GM04504 (cell line): ENCODE results near the gene UNC13D.
"Not testable (repeated sequence)": the region's sequence is repeated elsewhere in the genome, so short reads cannot be mapped to it uniquely, and the experiment has no call there.

Experiments
- DNase-seq: peaks from one replicate; pipeline ENCODE4 v3.0.0-alpha.2; 2012; ENCODE audit warnings: low read depth

UNC13D gene

DNA sequence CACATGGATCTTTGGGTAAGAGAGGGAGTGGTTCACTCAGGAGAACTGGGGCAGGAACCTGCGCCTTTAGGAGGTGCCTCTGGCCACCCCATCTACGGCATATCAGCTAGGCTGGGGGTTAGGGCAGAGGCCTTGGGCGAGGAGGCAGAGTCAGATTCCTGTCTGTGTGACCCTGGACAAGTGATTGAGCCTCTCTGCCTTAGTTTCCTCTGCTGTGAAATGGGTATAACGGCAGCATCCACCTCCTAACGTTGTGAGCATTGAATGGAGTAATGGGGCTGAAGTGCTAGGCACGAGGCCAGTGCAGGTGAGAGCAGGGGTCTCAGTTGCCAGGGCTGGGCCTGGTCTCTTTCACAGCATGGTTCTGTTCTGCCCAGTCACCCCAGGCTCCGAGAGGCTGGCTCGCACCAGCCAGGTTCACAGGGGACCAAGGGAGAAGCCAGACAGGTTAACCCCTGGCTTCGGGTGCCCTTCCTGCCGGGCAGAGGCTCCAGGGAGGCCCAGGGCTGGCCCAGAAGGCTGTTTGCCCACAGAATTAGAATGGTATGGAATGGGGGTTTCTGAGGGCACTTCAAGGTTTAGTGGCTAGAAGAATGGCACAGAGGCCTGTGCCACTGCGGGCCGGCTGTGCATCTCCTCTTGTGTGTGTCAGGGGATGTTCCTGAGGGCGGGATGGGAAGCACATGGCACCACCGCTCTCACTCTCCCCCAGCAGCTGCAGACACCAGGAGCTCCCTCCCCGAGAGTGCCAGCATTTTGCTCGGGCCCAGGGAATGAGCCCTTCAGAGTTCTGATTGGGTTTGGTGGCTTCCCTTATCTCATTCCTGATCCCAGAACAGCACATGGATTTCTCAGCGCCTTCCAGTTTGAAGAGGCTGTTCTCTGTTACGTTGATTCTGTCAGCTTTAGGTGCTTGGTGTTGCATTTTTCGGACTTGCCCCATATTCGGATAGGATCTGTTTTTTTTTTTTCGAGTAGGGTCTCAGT, 23.8 kb downstream of the UNC13D start:
- no peak for DNase-seq

DNA sequence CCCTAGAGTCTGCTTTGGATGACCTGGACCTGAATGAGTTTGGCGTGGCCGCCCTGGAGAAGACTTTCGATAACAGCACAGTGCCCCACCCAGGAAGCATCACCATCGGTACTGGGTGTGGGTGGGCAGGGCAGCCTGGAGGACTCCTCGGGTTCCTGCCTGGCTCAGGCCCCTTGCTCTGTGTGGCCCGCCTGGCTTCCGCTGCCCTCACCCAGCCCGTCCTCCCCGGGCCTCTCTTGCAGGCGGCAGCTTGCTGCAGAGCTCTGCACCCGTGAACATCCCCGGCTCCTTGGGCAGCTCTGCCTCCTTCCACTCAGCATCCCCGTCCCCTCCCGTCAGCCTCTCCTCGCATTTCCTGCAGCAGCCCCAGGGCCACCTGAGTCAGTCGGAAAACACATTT, 24.5 kb downstream of the UNC13D start:
- DNase-seq = no peak

DNA sequence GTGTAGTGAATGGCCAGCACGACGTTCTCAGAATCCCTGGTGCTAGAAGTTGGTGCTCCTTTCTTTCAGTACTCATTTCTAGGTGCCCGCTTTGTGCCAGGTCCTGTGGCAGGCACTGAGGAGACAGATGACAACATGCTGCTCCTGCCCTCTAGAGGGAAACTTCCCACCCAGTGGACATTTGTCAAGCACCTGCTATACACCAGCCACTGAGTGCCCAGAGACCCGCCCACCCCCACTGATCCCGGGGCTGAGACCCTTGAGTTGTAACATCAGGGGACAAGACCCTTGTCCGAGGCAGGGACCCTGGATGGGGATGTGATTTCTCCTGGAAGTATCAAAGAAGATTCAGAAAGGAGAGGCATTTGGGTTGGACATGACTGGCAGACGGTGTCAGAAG, 25.1 kb downstream of the UNC13D start:
- no peak for DNase-seq

DNA sequence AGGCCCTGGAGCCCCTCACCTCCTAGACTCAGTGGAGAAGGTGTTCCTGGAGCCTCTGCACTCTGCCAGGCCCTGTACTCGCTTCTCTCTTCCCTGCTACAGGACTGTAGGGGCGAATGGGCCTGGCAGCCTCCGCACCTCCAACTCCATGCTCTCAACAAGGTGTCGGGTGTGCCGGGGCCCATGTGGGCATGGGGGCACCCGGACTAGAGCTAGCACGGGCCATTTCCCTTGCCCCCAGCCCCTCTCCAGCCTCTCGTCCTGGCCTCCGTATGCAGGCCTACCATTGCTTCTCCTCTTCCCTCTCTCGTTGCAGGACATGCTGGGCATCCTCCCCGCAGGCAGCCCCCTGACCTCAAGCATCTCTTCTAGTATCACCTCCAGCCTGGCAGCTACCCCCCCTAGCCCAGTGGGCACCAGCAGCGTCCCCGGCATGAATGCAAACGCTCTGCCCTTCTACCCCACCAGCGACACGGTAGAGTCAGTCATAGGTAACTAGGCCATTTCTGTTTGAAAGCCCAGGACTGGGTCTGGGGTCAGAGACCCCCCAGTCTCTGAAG, 25.8 kb downstream of the UNC13D start:
- no peak for DNase-seq

DNA sequence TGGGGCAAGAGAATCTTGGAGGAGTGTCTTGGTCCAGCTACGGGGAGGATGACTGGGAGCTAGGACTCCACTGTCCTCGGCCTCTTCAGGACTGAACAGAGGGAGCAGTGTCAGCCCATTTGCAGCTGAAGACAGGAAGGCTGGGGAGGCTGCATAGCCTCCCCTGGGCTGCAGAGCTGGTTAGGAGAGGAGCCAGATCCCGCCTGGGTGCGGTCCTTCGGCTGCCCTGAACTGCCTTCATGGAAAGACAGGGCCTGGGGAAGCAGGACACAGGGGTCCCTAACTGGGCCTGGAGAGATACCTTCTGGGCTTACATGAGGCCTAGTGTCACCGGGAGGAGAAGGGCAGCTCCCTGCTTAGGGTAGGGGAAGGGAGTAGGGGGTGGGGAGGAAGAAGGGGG, 26.6 kb downstream of the UNC13D start:
- DNase-seq = no peak

DNA sequence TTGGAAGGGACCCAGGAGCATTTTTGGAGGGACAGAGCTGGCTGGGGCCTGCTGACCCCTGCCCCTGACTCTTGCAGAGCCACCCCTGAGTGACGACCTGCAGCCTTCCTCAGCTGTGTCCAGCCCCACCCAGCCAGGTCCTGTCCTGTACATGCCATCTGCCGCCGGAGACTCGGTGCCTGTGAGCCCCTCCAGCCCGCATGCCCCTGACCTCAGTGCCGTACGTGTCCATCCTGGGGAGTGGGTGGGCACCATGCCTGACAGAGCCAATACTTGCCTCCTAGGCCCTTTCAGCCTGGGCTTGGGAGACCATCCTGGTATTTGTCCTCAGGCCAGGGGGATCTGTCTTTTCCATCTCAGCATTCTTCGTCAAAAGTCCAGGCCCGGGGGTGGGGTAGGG, 27.5 kb downstream of the UNC13D start:
- no peak for DNase-seq

DNA sequence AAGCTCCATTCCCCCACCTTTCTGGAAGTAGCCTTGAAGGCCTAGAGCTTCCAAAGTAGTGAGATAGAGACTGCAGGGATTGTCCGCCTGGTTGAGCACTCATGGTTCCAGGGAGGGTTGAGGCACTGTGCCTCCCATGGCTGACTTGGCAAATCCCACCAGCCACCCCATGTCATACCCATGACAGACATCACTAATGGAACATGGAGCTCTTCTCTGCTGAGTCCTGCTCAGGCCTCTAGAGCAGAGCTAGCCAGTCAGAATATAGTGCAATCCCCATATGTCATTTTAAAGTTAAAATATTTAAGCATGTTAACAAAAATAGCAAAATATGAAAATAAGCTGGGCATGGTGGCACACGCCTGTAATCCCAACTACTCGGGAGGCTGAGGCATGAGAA, 28.8 kb downstream of the UNC13D start:
- DNase-seq = no peak

DNA sequence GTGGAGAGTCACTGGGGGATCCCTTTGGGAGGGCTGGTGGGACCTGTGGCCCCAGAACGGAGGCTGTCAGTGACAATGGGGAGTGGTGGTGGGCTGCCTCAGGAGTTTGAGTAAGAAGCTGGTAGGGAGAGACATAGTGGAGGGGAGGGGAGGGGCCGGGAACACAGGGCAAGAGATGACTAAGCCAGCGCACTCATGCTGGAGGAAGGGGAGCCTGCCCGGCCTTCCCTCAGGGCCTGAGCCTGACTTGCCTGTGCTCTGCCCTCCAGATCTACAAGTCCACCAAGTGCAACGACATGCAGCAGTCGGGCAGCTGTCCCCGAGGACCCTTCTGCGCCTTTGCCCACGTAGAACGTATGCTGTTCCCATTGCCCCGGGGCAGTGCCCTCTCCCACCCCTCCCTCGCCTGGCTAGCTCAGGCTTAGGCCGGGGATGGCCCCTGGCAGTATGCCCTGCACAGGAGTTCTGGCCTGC, 29.3 kb downstream of the UNC13D start:
- DNase-seq = peak; percentile 32

DNA sequence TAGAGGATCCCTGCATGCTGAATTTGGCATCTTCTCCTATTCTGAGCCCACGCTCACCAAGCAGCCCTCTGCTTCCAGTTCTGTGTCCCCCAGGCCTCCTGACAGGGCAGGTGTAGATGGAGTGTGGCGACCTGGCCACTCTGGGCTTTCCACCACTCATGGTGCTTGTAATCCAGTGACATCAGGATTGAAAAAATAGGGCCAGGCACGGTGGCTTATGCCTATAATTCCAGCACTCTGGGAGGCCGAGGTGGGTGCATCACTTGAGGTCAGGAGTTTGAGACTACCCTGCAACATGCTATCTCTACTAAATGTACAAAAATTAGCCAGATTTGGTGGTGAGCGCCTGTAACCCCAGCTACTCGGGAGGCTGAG, 30.2 kb downstream of the UNC13D start:
- no peak for DNase-seq

DNA sequence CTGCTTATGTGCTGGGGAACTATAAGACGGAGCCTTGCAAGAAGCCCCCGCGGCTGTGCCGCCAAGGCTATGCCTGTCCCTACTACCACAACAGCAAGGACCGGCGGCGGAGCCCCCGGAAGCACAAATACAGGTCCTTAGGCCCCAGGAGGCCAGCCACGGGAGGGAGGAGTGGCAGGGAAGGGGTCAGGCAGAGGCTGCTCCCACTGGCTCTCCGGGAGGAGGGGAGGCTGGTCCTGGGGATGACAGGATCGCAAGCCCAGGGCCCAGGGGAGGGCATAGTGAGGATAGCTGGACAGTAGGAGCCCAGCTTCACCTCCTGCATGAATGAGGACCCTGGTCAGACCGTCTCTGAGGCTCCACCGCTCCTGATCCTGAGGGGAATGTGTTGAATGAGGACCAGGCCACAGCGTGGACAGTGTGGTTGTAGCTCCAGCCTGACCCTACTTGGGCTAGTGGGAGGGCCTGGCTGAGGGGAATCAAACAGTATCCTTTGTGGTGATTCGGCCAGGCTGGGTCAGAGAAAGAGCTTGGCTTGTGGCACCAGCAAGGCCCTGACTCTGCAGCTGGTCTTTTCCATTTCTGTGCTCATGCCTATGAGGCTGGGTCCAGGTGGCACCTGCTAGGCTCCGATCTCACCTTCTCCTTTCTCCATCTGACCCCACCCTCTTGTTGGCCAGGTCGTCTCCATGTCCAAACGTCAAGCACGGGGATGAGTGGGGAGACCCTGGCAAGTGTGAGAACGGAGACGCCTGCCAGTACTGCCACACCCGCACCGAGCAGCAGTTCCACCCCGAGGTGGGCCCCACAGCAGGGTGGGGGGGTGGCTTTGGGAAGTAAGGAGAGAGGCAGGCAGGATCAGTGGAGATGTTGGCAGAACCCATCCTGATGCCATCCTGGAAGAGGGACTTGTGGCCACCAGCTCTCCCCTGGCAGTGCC, 30.9 kb downstream of the UNC13D start:
- no peak for DNase-seq

DNA sequence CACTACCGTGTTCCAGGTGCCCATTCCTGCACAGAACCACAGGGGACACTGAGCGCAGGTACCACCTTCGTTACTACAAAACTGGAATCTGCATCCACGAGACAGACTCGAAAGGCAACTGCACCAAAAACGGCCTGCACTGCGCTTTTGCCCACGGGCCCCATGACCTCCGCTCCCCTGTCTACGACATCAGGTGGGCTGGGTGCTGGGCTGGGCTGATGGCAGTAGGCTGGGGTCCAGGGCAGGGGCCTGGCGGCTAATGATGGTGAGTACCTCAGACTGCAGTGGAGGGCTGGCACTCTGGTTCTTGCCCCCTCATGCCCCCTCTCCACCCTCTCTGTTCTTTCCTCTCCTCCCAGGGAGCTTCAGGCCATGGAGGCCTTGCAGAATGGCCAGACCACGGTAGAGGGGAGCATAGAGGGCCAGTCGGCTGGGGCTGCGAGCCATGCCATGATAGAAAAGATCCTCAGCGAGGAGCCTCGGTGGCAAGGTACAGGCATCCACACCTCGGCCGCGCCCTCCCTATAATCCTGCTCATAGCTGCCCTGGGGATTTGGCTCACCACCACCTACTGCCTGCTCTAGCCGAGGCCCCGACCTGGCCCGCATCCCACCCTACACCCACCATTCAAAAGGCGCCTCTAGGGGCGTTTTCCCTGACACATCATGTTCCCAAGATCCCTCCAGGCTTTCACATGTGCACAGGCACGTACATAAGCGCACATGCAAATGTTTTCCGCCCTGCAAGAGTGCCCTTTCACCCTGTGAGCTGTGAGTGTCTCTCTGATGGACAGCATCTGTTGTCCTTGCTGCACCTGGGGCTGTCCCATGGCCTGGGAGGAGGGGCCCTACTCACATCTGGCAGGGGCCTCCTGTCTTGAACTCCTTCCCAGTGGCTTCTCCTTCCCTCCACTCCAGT, 31.8 kb downstream of the UNC13D start:
- DNase-seq = no peak

DNA sequence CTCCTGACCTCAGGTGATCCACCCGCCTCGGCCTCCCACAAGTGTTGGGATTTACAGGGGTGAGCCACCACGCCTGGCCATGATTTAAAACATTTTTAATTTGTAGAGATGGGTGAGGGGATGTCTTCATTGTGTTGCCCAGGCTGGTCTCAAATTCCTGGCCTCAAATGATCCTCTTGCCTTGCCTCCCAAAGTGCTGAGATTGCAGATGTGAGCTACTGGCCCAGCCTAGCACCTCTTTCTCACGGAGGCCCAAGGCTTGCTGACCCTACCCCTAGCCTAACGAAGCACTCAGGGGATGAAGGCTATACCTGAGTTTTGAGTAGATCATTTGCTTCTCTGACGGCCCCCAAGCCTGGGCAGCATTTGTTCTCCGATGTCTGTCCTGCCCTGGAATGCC, 33.0 kb downstream of the UNC13D start:
- no peak for DNase-seq

DNA sequence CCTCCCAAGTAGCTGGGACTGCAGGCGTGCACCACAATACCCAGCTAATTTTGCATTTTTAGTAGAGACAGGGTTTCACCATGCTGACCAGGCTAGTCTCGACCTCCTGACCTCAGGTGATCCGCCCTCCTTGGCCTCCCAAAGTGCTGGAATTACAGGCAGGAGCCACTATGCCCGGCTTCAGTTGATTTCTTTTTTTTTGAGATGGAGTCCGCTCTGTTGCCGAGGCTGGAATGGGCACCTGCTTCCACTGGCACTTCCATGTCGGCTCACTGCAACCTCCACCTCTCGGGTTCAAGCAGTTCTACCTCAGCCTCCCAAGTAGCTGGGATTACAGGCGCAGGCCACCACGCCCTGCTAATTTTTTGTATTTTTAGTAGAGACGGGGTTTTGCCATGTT, 33.4 kb downstream of the UNC13D start:
- DNase-seq = not testable (repeated sequence)

DNA sequence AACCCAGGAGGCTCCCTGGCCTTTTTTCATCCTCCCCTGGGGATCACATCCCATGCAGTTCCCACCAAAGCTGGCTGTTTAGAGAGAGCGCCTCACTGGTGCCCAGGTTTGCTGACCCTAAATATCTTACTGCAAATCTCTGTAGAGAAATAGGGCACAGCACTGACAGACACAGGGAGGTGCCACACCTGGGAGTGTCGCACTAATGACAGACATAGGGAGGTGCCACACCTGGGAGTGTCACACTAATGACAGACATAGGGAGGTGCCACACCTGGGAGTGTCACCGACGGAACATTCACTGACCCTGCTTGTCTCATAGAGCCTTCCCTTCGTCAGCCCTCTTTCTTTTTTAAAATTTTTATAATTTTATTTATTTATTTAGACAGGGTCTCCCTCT, 34.0 kb downstream of the UNC13D start:
- no peak for DNase-seq

DNA sequence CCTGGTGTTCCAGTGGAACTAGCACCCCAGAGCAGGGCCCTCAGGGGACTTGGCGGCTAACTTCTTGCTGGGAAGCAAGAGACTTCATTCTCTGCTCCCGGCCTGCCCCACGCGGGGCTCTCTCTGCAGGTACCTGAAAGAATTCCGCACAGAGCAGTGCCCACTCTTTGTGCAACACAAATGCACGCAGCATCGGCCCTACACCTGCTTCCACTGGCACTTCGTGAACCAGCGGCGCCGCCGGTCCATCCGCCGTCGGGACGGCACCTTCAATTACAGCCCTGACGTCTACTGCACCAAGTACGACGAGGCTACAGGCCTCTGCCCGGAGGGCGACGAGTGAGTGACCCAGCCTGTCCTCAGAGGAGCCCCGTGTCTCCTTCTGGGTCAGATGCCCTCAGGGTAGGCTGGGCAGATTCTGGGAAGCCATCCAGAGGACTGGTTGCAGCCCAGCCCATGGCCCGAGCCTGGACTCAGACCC, 34.5 kb downstream of the UNC13D start:
- no peak for DNase-seq

DNA sequence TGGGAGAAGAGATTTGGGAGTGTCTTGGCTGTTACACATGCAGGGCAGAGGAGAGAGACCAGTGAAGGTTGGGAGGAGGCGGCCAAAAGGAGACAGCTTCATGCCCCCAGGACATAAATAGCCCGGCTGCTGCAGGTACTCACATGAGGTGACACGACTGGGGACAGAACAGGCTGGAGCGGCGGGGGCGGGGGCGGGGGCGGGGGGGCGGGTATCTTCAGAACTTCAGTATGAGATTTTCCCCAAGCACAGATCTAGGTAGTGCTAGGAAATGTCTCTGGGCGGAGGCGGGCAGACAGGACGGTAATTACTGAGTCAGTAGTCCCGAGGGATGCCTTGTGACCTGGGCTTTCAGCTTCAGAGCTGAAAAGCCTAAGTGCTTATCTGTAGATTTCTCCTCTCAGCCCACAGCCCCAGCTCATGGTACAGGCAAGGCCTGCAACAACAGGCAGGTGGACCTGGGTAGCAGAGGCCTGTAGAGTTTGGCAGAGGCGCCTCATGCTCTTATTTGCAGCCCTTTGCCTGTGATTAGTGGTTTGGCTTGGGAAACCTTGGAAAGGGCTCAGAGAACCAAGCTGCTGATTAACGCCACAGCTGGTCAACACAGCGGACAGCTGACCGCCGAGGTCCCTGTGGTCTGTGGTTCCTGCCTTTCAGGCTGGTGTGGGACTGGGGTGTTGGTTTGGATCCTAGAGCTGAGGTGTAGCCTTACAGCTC, 35.1 kb downstream of the UNC13D start:
- peak; percentile 46 for DNase-seq

DNA sequence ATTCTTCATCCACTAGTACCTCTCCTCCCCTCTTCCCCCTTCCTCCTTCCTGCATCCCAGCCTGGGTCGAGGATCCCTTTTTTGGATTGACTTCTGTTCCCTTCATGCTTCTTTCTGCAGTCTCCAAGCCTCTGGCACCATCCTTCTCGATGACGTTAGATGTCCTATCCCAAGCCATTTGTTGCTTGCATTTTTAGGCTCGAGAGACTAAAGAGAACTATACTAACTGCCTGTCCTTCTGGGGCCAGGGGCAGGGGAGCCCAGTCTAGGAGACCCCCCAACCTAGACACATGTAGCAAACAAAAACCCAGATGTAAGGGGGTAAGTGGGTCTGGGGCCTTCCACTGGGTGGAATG, 35.7 kb downstream of the UNC13D start:
- DNase-seq = no peak

DNA sequence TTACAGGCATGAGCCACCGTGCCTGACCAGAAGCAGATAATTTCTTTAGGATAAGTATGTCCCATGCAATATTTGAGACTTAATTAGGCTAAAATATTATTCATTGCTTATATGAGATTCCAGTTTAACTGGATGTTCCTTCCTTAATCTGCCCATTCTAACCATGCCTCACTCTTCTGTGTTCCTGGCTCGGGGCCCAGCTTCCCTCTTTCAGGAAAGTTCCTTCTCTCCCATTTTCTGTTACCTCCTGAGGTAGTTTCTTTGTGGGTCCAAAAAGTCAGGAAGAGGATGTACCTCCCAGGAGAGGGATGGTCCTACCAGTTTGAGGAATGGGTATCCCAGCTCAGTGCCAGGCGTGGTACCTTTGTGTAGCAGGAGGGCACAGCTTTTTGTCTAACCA, 36.3 kb downstream of the UNC13D start:
- DNase-seq = no peak

DNA sequence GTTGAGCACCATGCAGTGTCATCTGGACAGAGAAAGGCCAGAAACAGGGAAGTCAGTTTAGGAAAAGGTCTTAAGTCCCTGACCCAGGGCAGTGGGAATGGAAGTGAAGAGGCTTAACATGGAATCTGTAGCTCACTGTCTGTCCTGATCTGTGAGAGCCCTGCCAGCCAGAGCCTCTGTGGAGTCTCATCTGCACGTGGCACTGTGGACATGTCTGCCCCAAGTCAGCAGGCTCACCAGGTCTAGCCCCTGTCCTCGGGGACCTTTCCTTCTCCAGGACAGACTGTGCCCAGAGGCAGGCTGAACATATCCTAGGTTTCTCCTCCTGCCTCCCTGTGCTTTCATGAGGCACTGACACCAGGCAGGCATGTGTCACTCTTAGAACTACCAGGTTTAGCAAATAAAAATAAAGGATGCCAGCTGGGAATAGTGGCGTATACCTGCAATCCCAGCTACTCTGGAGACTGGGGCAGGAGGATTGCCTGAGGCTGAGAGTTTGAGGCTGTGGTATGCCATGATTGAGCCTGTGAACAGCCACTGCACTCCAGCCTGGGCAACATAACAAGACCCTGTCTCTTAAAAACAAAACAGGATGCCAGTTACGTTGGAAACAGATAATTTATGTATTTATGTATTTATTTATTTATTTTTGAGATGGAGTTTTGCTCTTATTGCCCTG, 37.2 kb downstream of the UNC13D start:
- no peak for DNase-seq

DNA sequence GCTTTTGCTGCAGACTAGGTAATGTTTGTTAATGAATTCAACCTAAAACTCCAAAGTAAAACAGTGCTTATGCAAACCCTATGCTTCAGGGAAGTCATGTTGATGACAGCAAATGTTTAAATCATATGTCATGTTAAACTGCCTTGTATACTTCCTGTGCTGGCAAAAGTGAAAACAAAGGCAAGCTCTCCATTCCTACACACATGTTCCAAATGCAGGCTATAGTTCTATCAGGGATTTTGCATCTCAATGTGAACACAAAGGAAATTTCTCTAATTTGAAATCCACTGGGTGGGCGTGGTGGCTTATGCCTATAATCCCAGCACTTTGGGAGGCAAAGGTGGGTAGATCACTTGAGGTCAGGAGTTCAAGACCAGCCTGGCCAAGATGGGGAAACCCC, 40.3 kb downstream of the UNC13D start:
- DNase-seq = no peak
